ENCODE data around the gene GORASP1. TPM values are rescaled to one million over a fixed set of nuclear protein-coding genes. Genes with fewer than 3 reads are reported as not detected.

Gene GORASP1
- total and polyA plus RNA-seq, 2 of the 8 experiments (the other 6 are each of a cell fraction or from before 2014, with no cell fraction given): 33.4 to 33.5 TPM

DNA sequence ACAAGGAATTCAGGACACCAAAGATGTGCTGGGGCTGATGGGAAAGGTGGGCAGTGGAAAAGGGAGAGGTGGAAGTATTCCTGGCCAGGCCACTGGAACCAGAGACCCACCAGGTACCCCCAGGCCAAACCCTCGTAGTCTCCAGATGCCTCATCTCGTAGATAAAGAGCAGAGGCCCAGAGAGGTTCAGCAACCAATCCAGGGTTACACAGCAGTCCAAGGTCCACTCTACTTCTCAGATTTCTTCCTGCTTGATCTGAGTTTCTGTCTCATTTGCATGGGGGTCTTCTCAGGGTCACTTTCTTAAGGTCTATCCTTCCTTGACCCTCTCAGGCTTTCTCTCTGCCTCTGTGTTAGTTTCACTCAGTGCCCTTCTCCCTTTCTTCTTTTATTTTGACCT lies 5.1 kb upstream of the GORASP1 start:
- Histone ChIP-seq H3K79me2 (ENCODE audit: control insufficient read depth in 1 of 2, insufficient read depth in 2 of 2, low read length in 2 of 2) (no peaks in the 10 kb centered on the region), H3K79me1 (ENCODE audit: low read depth, low read length) (no peaks in the 10 kb centered on the region), H4K91ac (replicated peaks; ENCODE audit: insufficient read length, low read length) (no peak overlapping the region), H3K36me3 (ENCODE audit: control insufficient read depth in 2 of 4, insufficient read depth in 4 of 4, low read length in 3 of 4) (no peaks in the 10 kb centered on the region), H4K8ac (ENCODE audit: extremely low read depth, insufficient read depth, low read length) (no peak overlapping the region), H2AK5ac (ENCODE audit: low read depth, low read length) (no peak overlapping the region), H2BK5ac (ENCODE audit: low read depth, low read length) (no peak overlapping the region), H3K9ac (replicated peaks in 1 of 4; ENCODE audit: extremely low read depth in 1 of 4, low read depth in 3 of 4, low read length in 3 of 4) (no peak overlapping the region), H2BK15ac (ENCODE audit: low read length) (no peak overlapping the region), H3K4ac (replicated peaks; ENCODE audit: insufficient read length, low read depth, low read length) (no peak overlapping the region), H3K23ac (ENCODE audit: insufficient read length) (no peak overlapping the region), H2AFZ (ENCODE audit: low read length) (no peak overlapping the region), H3K18ac (ENCODE audit: extremely low read depth, low read length) (no peak overlapping the region), H3K9me3 (ENCODE audit: insufficient read depth in 2 of 2, low read depth in 1 of 2, low read length in 1 of 2) (no peaks in the 10 kb centered on the region), H3K27ac (ENCODE audit: low read depth, low read length) (no peak overlapping the region), H3K23me2 (ENCODE audit: low read depth, low read length) (peaks cover 5% of the 10 kb centered on the region; the same call in 1 of the 2 replicates), H3K4me2 (ENCODE audit: insufficient read depth in 1 of 2, low read depth in 2 of 2, low read length in 2 of 2) (no peak overlapping the region), H3K4me1 (replicated peaks in 1 of 4; ENCODE audit: control insufficient read depth in 3 of 4, insufficient read depth in 4 of 4, low read length in 3 of 4) (no peaks in the 10 kb centered on the region), H2BK12ac (ENCODE audit: low read depth, low read length) (no peak overlapping the region), H2BK20ac (ENCODE audit: low read length) (no peak overlapping the region), H4K20me1 (replicated peaks in 1 of 2; ENCODE audit: control insufficient read depth in 1 of 2, insufficient read depth in 2 of 2, low read length in 2 of 2) (no peaks in the 10 kb centered on the region), H3K4me3 (ENCODE audit: extremely low read depth in 1 of 4, insufficient read depth in 2 of 4, low read depth in 3 of 4, low read length in 4 of 4) (no peak overlapping the region), H3K56ac (replicated peaks; ENCODE audit: insufficient read length, low read depth, low read length) (no peak overlapping the region), H3K14ac (ENCODE audit: insufficient read length) (no peak overlapping the region), H3K27me3 (replicated peaks in 1 of 4; ENCODE audit: control insufficient read depth in 3 of 4, extremely low read depth in 1 of 4, insufficient read depth in 3 of 4, low read length in 3 of 4) (peaks cover 0 to 8% (median 2%) of the 10 kb centered on the region in 4 experiments; a peak in 1 of 7 replicates), H2BK120ac (replicated peaks; ENCODE audit: low read depth, low read length) (no peak overlapping the region), H4K5ac (ENCODE audit: insufficient read length, low read depth, low read length) (no peak overlapping the region)
- TF ChIP-seq KDM5A (IDR thresholded peaks at IDR 0.05; ENCODE audit: low read length): no peak
- TF ChIP-seq CREB1 (IDR thresholded peaks at IDR 0.05): no peak
- no peak for TF ChIP-seq EZH2 (IDR thresholded peaks at IDR 0.05; ENCODE audit: low read depth, low read length, severe bottlenecking)
- no peak for TF ChIP-seq RNF2 (IDR thresholded peaks at IDR 0.05; ENCODE audit: borderline replicate concordance, low read depth, low read length, missing control alignments, poor library complexity, severe bottlenecking)
- TF ChIP-seq GABPA (IDR thresholded peaks at IDR 0.05; ENCODE audit: borderline replicate concordance, insufficient read depth, low read length): no peak
- no peak for TF ChIP-seq POU5F1 (IDR thresholded peaks at IDR 0.05; ENCODE audit: low read depth, low read length)
- TF ChIP-seq SIN3A (conservative IDR thresholded peaks at IDR 0.05 in 1 of 2, IDR thresholded peaks at IDR 0.05 in 1 of 2; ENCODE audit: low read depth in 1 of 2, low read length in 2 of 2): no peak
- no peak for TF ChIP-seq PHF8 (conservative IDR thresholded peaks at IDR 0.05; ENCODE audit: low read depth, low read length)
- no peak for TF ChIP-seq HDAC6 (IDR thresholded peaks at IDR 0.05; ENCODE audit: low read depth, low read length)
- TF ChIP-seq SUZ12 (IDR thresholded peaks at IDR 0.05; ENCODE audit: low read length): no peak
- no peak for TF ChIP-seq TCF12 (IDR thresholded peaks at IDR 0.05; ENCODE audit: low read depth, low read length)
- no peak for TF ChIP-seq GTF2F1 (IDR thresholded peaks at IDR 0.05; ENCODE audit: borderline replicate concordance, low read depth, low read length)
- no peak for TF ChIP-seq YY1 (IDR thresholded peaks at IDR 0.05; ENCODE audit: low read depth, low read length)
- TF ChIP-seq ASH2L (IDR thresholded peaks at IDR 0.05; ENCODE audit: low read length): no peak
- FAIRE-seq (no peak), DNase-seq (ENCODE audit: low read depth in 1 of 2, low spot score in 2 of 2) (no peak)
- WGBS, 2 experiments (ENCODE audit: extremely low coverage in 1 of 2, insufficient coverage in 1 of 2, insufficient read length in 1 of 2, insufficient replicate concordance in 2 of 2, low coverage in 1 of 2, low lambda C conversion rate in 2 of 2, missing lambda C conversion rate in 1 of 2): 89% methylated on average over 2 of the region's 2 CpGs; no CpG with 5 or more reads in 1 of the 2 experiments
- ChIA-PET CTCF (ENCODE audit: partially characterized antibody) (interaction anchor here (0.7 to 20.0 kb wide), 4 partner anchors 8 to 179 kb away, joined by 3 to 496 read pairs (median 50); no protein-coding TSS in a partner anchor), POLR2A (ENCODE audit: partially characterized antibody) (interaction anchor here (0.6 kb wide), 1 partner anchor 62 kb away, joined by 3 read pairs; no protein-coding TSS in a partner anchor)

Measured in H1 (cell line).